Activated T-cell treated with anti-CD3 and anti-CD28 coated beads for 1 hour (primary cell): ENCODE data around the gene ALDH5A1.
A peak's percentile ranks its signal among the peaks of the same experiment; 100 is the strongest.

Experiments
- DNase-seq: peaks from one replicate; pipeline ENCODE4 v3.0.0-alpha.2; 2020; ENCODE audit warnings: low read depth

Gene ALDH5A1

DNA sequence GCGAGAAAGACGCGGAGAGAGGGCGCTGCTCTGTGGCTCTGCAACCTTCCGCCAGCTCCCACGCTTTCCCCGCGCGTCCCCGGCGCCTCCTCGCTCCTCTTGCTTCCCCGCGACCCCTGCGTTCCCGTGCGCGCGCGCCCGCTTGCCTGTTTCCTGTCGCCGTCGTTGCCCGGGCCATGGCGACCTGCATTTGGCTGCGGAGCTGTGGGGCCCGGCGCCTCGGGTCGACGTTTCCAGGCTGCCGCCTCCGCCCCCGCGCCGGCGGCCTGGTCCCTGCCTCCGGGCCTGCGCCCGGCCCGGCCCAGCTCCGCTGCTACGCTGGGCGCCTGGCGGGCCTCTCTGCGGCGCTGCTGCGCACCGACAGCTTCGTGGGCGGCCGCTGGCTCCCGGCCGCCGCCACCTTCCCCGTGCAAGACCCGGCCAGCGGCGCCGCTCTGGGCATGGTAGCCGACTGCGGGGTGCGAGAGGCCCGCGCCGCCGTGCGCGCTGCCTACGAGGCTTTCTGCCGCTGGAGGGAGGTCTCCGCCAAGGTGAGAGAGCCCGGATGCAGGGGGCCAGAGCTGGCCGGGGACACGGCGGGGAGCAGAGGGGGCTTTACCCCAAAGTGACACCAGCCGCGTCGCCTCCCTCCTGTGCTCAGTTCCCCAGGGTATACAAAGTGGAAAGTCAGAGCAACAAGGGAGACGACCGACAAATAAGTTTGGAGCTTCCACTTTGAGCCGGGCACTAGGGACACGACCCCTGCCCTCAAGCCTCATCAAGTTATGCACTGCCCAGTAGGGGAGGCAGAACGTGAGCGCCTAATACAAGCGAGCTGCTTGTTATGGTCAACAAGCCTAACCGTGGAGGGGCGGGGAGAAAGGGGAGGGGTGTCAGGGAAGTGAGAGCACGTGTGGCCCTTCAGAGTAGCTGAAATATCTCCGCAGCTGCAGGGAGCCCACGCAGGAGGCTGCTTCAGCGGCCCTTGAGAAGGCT, at the start of gene ALDH5A1:
Gene ALDH5A1, plus strand, starts transcription at position 149 of the 975 bp plus-strand sequence. Its CDS starts 28 bp downstream, at position 177.
- DNase-seq, result peak; percentile 63

GRCh38 chr6:24445704-24446103, 49.1 kb upstream of the ALDH5A1 start:
- DNase-seq, result no peak

GRCh38 chr6:24446670-24447069, 48.1 kb upstream of the ALDH5A1 start:
- DNase-seq, result no peak

DNA sequence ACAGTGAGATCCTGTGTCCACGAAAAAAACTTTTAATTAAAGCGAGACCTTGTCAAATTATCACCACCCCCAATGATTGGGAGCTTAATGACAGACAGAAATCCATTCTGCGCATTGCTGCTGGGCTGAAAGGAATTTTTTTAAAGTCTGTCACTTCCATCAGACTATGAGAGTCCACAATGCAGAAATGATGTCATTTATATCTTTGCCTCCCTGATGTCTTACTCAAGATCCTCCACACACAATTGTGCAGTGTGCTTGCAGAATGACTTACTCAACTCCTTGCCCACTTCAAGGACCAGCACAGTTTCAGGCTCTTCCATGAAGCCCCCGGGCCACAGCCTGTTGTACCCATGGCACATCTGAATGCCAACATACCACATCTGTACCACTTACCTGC, 46.4 kb upstream of the ALDH5A1 start:
- no peak for DNase-seq

DNA sequence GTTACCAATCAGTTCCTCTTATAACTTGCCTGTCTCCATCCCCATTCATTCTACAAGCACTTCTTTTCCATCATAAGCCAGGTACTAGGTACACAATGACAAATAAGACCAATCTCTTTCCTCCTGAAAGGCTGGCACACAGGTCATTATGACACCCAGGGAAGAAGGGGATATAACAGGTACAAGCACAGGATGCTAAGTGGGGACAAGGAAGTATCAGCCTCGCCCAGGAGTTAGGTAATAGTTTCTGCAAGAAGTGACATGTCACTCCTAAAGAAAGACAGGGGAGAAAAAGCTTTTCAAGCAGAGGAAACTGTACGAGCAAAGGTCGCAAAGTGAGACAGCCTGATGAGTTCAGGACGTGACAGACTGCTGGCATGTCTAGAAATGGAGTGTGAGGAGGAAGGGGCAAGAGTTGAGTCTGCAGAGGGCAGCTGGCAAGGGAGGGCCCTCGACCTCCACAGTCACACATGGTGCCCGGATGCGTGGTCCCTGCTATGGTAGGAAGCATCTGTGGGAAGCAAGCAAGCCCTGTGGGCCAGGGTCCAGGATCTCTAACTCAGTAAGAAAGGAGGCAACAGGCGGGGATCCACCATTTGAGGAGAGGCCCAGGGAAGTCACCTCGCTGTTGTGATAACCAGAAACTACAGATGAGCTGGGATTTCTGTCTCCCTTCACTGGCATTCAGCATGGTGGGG, 45.8 kb upstream of the ALDH5A1 start:
- DNase-seq, result no peak

GRCh38 chr6:24451581-24452388, 43.0 kb upstream of the ALDH5A1 start:
- no peak for DNase-seq

DNA sequence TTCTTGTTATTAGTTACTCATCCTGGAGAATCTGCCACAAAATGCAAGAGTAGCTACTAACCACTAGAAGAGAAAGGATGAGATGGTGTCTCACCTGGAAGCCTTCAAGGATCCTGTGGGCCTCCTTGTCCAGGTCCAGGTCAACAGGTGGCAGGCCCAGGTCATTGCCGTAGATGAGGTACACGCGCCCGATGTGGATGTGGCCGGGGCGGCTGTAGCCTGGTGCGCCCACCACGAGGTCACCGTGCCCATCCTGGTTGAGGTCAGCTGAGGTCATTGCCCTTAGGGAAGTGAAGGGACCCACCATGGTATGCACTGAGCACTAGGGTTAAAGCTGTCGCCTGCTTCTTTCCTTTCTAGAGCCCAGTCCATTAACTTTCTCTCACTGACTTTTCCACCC, 40.8 kb upstream of the ALDH5A1 start:
- no peak for DNase-seq

DNA sequence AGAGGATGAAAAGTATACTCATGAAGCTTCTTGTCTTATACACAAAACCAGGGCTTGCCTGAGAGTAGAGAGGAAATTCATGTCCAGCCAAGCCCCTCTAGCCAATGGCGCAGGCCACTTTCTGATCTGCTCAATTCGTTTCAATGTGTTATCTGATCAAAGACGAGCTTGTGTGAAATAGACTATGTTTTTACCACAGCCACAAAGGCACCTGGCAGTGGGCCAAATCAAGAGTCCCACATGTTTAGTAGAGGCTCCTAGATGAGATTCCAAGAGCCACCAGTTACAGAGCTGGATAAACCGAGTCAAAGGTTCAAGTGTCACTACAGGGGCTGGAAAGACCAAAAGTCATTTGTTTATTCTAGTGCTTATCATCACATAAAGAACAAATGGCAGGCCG, 40.3 kb upstream of the ALDH5A1 start:
- no peak for DNase-seq

DNA sequence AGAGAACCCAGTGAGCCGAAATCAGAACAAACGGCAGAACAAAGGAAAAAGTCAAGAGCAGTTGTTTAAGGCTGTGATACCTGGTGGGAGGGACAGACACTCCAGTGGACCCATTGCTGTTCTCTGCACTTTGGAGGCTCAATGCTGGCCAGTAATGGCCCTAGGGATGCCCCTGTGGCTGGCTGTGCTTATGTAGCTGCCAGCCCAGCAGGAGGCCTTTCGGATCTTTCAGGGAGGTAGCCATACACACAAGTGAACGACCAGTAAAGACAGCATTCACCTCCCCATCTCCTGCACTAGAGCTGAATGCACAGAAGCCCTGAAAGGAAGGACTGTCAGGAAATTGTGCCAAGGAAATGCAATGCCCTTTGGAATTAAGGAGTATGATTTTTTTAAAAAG, 39.7 kb upstream of the ALDH5A1 start:
- no peak for DNase-seq

DNA sequence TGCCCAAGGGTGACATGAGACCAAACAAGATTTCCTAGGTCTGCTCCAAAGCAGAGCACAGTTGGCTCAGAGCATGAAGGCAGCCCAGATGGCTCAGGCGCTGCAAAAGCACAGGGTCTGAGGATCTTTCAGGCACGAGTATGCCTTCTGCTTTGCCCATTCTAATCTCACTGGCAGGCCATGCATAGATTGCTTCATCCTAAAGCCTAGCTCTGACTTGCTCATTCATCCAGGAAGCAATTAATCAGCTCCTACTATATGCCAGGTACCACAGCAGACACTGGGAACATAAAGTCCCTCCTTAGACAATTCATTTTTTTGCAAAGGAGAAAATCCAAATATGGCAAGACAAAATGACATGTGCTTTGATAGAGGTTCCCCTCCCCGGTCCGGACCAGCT, 36.6 kb upstream of the ALDH5A1 start:
- no peak for DNase-seq

DNA sequence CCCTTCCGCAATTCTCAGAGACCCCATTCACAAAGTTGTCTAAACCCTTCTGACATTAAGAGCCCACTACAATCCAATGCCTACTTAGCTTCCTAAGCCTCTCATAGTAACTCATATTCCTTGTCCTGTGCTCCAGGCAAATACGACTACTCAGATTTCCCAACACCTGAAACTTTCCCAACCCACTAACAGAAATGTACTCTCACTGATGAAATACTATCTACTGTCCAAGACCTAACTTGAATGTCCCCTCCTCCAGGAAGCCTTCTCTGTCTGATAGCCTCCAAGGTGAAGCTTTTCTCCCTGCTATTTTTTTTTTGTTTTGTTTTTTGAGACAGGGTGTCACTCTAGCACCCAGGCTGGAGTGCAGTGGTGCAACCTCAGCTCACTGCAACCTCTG, 35.8 kb upstream of the ALDH5A1 start:
- no peak for DNase-seq

DNA sequence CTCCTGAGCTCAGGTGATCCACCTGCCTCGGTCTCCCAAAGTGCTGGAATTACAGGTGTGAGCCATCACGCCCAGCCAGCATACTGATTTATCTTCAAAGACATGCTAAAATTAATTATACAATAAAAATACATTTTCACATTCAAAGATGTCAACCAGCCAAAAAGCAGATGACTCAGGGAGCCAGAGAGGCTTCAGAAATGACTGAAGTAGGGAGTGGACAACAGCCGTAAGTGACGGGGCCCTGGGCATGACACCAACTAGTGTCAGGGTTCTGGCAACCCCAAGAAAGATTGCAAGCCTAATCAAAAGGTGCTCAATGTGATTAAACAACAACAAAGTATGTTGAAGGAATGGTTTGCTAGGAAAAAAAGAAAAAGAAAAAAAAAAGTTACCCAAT, 33.8 kb upstream of the ALDH5A1 start:
- no peak for DNase-seq

GRCh38 chr6:24464253-24465038, 30.3 kb upstream of the ALDH5A1 start:
- no peak for DNase-seq

- DNase-seq, result no peak
Measured at GRCh38 chr6:24469811-24470210, 25.0 kb upstream of the ALDH5A1 start.

- DNase-seq, result no peak
Measured at GRCh38 chr6:24472181-24472580, 22.6 kb upstream of the ALDH5A1 start.

DNA sequence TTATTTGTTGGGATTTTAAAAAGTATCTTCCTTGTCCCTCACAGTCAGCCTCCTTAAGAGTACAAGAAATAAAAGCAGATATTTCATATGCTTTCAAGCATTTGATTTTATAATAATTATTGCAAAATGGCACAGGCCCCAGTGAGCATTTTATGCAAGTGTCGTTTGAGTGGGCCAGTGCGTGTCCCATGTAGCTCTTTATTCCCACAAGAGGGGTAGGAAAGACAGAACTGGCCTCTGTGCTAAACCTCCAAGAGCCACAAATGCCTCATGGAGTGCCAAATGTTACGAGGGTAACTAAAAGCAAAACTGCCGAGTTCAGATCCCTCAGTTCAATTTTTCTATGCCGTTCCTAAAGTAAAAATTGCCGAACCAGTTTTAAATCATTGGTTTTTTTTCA, 18.1 kb upstream of the ALDH5A1 start:
- no peak for DNase-seq

GRCh38 chr6:24477070-24477469, 17.7 kb upstream of the ALDH5A1 start:
- DNase-seq, result no peak

DNA sequence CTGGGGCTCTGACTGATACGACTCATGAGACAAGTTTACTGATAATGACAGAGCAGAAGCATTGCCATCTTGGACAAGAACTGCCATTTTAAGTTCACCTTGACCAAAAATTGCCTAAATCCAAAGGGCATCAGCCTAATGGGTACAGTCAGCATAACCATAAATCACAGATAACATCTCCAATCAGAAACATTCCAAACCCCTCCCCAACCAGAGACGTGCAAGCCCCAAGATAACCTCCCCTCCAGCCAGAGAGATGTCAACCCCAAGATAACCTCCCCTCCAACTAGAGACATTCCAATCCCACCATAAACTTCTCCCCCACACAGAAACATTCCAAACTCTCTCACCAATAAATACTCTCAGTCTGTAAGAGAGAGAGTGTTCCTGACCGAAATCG, 15.9 kb upstream of the ALDH5A1 start:
- DNase-seq, result no peak

DNA sequence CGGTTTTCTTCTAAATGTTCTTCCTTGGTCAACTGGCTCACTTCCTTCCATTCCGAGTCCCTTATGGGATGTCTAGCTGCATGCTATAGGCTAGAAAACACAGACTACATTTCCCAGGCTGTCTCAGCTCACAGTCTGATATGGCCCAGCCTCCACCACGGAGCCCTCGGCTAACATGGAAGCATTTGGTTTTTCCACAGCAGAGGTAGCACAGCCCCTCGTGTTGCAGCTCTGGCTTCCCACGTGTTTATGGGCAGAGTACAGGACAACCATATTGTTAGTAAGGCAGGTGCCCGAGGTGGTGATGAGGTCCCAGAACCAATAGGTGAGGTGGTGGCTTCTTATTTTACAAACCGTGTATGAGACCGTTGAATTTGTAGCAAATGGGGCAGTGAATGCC, 14.1 kb upstream of the ALDH5A1 start:
- DNase-seq, result no peak

GRCh38 chr6:24481449-24481848, 13.3 kb upstream of the ALDH5A1 start:
- DNase-seq, result no peak

DNA sequence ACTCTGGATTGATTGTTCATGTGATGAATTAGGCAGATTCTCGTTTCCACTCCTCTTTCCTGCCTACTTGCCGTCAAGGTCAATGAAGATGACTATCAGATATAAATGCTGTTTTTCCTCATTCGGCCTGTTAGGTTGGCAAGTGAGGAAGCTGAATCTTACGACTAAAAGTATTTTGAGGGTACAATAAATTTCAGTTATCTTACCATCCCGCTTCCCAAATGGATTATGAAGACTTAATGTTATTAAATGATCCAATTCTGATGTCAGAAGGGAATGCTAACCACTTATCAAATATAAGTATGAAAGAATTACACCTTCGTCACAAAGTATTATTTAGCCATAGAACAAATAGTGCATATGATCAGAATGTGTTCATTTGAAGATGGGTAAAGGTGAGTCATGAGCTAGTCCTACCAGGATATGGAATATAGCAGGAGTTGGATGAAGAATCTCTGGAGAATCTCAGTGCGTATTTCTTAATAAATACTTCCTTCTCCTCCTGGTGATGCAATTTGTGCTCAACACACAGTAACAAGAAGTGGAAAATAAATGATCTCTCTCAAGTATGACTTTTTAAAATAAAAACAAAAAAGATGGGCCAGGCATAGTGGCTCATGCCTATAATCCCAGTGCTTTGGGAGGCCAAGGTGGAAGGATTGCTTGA, 10.0 kb upstream of the ALDH5A1 start:
- no peak for DNase-seq
